GM12892 (cell line): ENCODE results near the gene ANO1.
"Not testable (repeated sequence)": the region's sequence is repeated elsewhere in the genome, so short reads cannot be mapped to it uniquely, and the experiment has no call there.

Experiments used
- DNase-seq: peaks from one replicate; pipeline ENCODE4 v3.0.0; 2011; ENCODE audit not compliant: insufficient read length
- FAIRE-seq: peaks from 2 replicates; lab custom pipeline; 2011; peaks lifted over from hg19 to GRCh38; lab: Jason Lieb, UNC
- POLR2A ChIP-seq: IDR thresholded peaks from 2 replicates; pipeline ENCODE4 v1.6.1; 2011; ENCODE audit warnings: low read depth, low read length, control low read depth
- POLR2AphosphoS5 ChIP-seq: IDR thresholded peaks from 2 replicates; pipeline ENCODE4 v1.6.1; 2011; ENCODE audit warnings: low read depth, low read length, control low read depth
- TAF1 ChIP-seq: IDR thresholded peaks from 2 replicates; pipeline ENCODE4 v1.6.1; 2011; ENCODE audit warnings: low read depth, mild to moderate bottlenecking, control low read depth, low read length, borderline replicate concordance

The ANO1 gene

GRCh38 chr11:70194792-70195791 is 117.0 kb downstream of the ANO1 start:
- TF ChIP-seq TAF1 (no peak), POLR2AphosphoS5 (no peak), POLR2A (no peak)
- FAIRE-seq (no peak), DNase-seq (no peak)

- DNase-seq (no peak), FAIRE-seq (no peak)
- TF ChIP-seq POLR2AphosphoS5 (no peak), POLR2A (no peak), TAF1 (no peak)
Measured at GRCh38 chr11:70200212-70200844, 122.2 kb downstream of the ANO1 start.

GRCh38 chr11:70201047-70201446 is 122.9 kb downstream of the ANO1 start:
- not testable (repeated sequence) for DNase-seq, FAIRE-seq

GRCh38 chr11:70201882-70202861 is 124.1 kb downstream of the ANO1 start:
- TF ChIP-seq POLR2AphosphoS5 (no peak), POLR2A (no peak), TAF1 (no peak)
- no peak for FAIRE-seq
- DNase-seq = no peak

- TF ChIP-seq TAF1 (peak; percentile 91), POLR2A (peak; percentile 93; the same call in 1 of the 2 replicates), POLR2AphosphoS5 (peak; percentile 93)
- DNase-seq (peak; percentile 83), FAIRE-seq (peak; percentile 95)
Measured at GRCh38 chr11:70202920-70203750, 125.0 kb downstream of the ANO1 start, which contains the start of gene FADD. FADD (plus strand) TSS chr11:70203296; CDS start chr11:70203460, 164 bp downstream.

GRCh38 chr11:70203751-70204465 is 125.8 kb downstream of the ANO1 start:
- DNase-seq = no peak
- FAIRE-seq = peak; percentile 92
- TF ChIP-seq POLR2AphosphoS5 (peak; percentile 58; the same call in 1 of the 2 replicates), POLR2A (no peak)

- no peak for DNase-seq
- TF ChIP-seq POLR2AphosphoS5 = no peak
- TF ChIP-seq POLR2A = no peak
- no peak for TF ChIP-seq TAF1
- peak; percentile 5 for FAIRE-seq
Measured at GRCh38 chr11:70204466-70204799, 126.3 kb downstream of the ANO1 start.

- FAIRE-seq = no peak
- TF ChIP-seq POLR2AphosphoS5 (peak; percentile 12; the same call in 1 of the 2 replicates), POLR2A (no peak)
- DNase-seq = no peak
Measured at GRCh38 chr11:70205049-70205725, 127.1 kb downstream of the ANO1 start.

GRCh38 chr11:70205766-70206165 is 127.6 kb downstream of the ANO1 start:
- no peak for FAIRE-seq
- no peak for DNase-seq
- no peak for TF ChIP-seq TAF1
- TF ChIP-seq POLR2A = no peak; the same call in 1 of the 2 replicates
- TF ChIP-seq POLR2AphosphoS5 = no peak
